Suppressor macrophage treated with lipopolysaccharide for 4 hours (primary cell): ENCODE data around the gene BBOX1.
"Not testable (repeated sequence)": the region's sequence is repeated elsewhere in the genome, so short reads cannot be mapped to it uniquely, and the experiment has no call there.

Experiments used
- DNase-seq: peaks from one replicate; pipeline ENCODE4 v3.0.0-alpha.2; 2020

Gene BBOX1

GRCh38 chr11:27130806-27131205 is 90.2 kb downstream of the BBOX1 start:
- DNase-seq, result no peak

GRCh38 chr11:27135924-27136329 is 95.3 kb downstream of the BBOX1 start:
- DNase-seq, result not testable (repeated sequence)

GRCh38 chr11:27138716-27139115 is 98.1 kb downstream of the BBOX1 start:
- no peak for DNase-seq

- no peak for DNase-seq
These were observed 99.2 kb downstream of the BBOX1 start for GRCh38 chr11:27139742-27140367.

GRCh38 chr11:27141576-27141975 is 101.0 kb downstream of the BBOX1 start:
- no peak for DNase-seq

- no peak for DNase-seq
These were observed 107.3 kb downstream of the BBOX1 start for GRCh38 chr11:27147916-27148315.

GRCh38 chr11:27148506-27148905 is 107.9 kb downstream of the BBOX1 start:
- no peak for DNase-seq

- DNase-seq, result no peak
These were observed 109.5 kb downstream of the BBOX1 start for GRCh38 chr11:27150098-27150497.

GRCh38 chr11:27153136-27153535 is 112.5 kb downstream of the BBOX1 start:
- no peak for DNase-seq

- DNase-seq, result peak; percentile 58
These were observed 118.1 kb downstream of the BBOX1 start for GRCh38 chr11:27158456-27159334.

GRCh38 chr11:27159335-27159679 is 118.7 kb downstream of the BBOX1 start:
- no peak for DNase-seq

GRCh38 chr11:27161071-27161470 is 120.5 kb downstream of the BBOX1 start:
- no peak for DNase-seq

- no peak for DNase-seq
These were observed 121.6 kb downstream of the BBOX1 start for GRCh38 chr11:27162237-27162636.

- no peak for DNase-seq
These were observed 125.5 kb downstream of the BBOX1 start for GRCh38 chr11:27166130-27166529.

- no peak for DNase-seq
These were observed 130.9 kb downstream of the BBOX1 start for GRCh38 chr11:27171376-27171958.

GRCh38 chr11:27173545-27173944 is 132.9 kb downstream of the BBOX1 start:
- no peak for DNase-seq

- DNase-seq, result no peak
These were observed 133.4 kb downstream of the BBOX1 start for GRCh38 chr11:27174021-27174420.

- no peak for DNase-seq
These were observed 134.1 kb downstream of the BBOX1 start for GRCh38 chr11:27174672-27175210.

- DNase-seq, result not testable (repeated sequence)
These were observed 134.9 kb downstream of the BBOX1 start for GRCh38 chr11:27175562-27175961.
